WTC11 (cell line): ENCODE results near the gene FBXO9.

ENCODE experiments used
- ATF3 ChIP-seq: sonication (generic); formaldehyde crosslinking; conservative IDR thresholded peaks from 2 replicates; pipeline ENCODE4 v1.8.1; 2022; ENCODE audit warnings: mild to moderate bottlenecking, missing genetic modification reagents
- CREB1 ChIP-seq: sonication (generic); formaldehyde crosslinking; IDR thresholded peaks from 2 replicates; pipeline ENCODE4 v1.8.0; 2023; ENCODE audit warnings: mild to moderate bottlenecking, missing genetic modification reagents
- IRF2 ChIP-seq: sonication (generic); formaldehyde crosslinking; IDR thresholded peaks from 2 replicates; pipeline ENCODE4 v1.8.0; 2022; ENCODE audit warnings: low read depth, missing genetic modification reagents, borderline replicate concordance
- JUN ChIP-seq: sonication (generic); formaldehyde crosslinking; IDR thresholded peaks from 2 replicates; pipeline ENCODE4 v1.8.0; 2023; ENCODE audit warnings: mild to moderate bottlenecking, missing genetic modification reagents
- TEAD1 ChIP-seq: sonication (generic); formaldehyde crosslinking; IDR thresholded peaks from 2 replicates; pipeline ENCODE4 v1.8.0; 2022; ENCODE audit warnings: mild to moderate bottlenecking, missing genetic modification reagents
- TF ChIP-seq, protein P1 (sequence below): fragments of 200-600 bp; IDR thresholded peaks from 2 replicates; pipeline ENCODE4 v1.8.0; 2022; ENCODE audit warnings: antibody characterized with exemption
- TF ChIP-seq, protein P2 (sequence below): sonication (generic); formaldehyde crosslinking; IDR thresholded peaks from 2 replicates; pipeline ENCODE4 v1.8.1; 2023; ENCODE audit warnings: mild to moderate bottlenecking, missing genetic modification reagents, borderline replicate concordance
- TF ChIP-seq, protein P3 (sequence below): sonication (generic); formaldehyde crosslinking; IDR thresholded peaks from 2 replicates; pipeline ENCODE4 v1.8.0; 2023; ENCODE audit warnings: mild to moderate bottlenecking, missing genetic modification reagents

- TF ChIP-seq CREB1 (CRISPR knock-in tag) (no peak), IRF2 (CRISPR knock-in tag) (no peak), TEAD1 (CRISPR knock-in tag) (no peak), JUN (CRISPR knock-in tag) (no peak), ATF3 (CRISPR knock-in tag) (no peak)
- TF ChIP-seq, protein P1, sequence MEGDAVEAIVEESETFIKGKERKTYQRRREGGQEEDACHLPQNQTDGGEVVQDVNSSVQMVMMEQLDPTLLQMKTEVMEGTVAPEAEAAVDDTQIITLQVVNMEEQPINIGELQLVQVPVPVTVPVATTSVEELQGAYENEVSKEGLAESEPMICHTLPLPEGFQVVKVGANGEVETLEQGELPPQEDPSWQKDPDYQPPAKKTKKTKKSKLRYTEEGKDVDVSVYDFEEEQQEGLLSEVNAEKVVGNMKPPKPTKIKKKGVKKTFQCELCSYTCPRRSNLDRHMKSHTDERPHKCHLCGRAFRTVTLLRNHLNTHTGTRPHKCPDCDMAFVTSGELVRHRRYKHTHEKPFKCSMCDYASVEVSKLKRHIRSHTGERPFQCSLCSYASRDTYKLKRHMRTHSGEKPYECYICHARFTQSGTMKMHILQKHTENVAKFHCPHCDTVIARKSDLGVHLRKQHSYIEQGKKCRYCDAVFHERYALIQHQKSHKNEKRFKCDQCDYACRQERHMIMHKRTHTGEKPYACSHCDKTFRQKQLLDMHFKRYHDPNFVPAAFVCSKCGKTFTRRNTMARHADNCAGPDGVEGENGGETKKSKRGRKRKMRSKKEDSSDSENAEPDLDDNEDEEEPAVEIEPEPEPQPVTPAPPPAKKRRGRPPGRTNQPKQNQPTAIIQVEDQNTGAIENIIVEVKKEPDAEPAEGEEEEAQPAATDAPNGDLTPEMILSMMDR, result no peak
- TF ChIP-seq, protein P2, sequence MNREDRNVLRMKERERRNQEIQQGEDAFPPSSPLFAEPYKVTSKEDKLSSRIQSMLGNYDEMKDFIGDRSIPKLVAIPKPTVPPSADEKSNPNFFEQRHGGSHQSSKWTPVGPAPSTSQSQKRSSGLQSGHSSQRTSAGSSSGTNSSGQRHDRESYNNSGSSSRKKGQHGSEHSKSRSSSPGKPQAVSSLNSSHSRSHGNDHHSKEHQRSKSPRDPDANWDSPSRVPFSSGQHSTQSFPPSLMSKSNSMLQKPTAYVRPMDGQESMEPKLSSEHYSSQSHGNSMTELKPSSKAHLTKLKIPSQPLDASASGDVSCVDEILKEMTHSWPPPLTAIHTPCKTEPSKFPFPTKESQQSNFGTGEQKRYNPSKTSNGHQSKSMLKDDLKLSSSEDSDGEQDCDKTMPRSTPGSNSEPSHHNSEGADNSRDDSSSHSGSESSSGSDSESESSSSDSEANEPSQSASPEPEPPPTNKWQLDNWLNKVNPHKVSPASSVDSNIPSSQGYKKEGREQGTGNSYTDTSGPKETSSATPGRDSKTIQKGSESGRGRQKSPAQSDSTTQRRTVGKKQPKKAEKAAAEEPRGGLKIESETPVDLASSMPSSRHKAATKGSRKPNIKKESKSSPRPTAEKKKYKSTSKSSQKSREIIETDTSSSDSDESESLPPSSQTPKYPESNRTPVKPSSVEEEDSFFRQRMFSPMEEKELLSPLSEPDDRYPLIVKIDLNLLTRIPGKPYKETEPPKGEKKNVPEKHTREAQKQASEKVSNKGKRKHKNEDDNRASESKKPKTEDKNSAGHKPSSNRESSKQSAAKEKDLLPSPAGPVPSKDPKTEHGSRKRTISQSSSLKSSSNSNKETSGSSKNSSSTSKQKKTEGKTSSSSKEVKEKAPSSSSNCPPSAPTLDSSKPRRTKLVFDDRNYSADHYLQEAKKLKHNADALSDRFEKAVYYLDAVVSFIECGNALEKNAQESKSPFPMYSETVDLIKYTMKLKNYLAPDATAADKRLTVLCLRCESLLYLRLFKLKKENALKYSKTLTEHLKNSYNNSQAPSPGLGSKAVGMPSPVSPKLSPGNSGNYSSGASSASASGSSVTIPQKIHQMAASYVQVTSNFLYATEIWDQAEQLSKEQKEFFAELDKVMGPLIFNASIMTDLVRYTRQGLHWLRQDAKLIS, result no peak
- TF ChIP-seq, protein P3, sequence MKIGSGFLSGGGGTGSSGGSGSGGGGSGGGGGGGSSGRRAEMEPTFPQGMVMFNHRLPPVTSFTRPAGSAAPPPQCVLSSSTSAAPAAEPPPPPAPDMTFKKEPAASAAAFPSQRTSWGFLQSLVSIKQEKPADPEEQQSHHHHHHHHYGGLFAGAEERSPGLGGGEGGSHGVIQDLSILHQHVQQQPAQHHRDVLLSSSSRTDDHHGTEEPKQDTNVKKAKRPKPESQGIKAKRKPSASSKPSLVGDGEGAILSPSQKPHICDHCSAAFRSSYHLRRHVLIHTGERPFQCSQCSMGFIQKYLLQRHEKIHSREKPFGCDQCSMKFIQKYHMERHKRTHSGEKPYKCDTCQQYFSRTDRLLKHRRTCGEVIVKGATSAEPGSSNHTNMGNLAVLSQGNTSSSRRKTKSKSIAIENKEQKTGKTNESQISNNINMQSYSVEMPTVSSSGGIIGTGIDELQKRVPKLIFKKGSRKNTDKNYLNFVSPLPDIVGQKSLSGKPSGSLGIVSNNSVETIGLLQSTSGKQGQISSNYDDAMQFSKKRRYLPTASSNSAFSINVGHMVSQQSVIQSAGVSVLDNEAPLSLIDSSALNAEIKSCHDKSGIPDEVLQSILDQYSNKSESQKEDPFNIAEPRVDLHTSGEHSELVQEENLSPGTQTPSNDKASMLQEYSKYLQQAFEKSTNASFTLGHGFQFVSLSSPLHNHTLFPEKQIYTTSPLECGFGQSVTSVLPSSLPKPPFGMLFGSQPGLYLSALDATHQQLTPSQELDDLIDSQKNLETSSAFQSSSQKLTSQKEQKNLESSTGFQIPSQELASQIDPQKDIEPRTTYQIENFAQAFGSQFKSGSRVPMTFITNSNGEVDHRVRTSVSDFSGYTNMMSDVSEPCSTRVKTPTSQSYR, result no peak
Measured at GRCh38 chr6:53100561-53100960, 35.4 kb downstream of the FBXO9 start.
